GM12864 (cell line): Measurements from ENCODE around the gene RIOK1.
"Not testable (repeated sequence)": the region's sequence is repeated elsewhere in the genome, so short reads cannot be mapped to it uniquely, and the experiment has no call there.

Source experiments
- DNase-seq: peaks from one replicate; pipeline ENCODE4 v3.0.0-alpha.2; 2011; ENCODE audit warnings: low read depth
- H3K4me3 ChIP-seq: 2 replicates; pipeline ENCODE4 v1.5.1; 2011; ENCODE audit warnings: mild to moderate bottlenecking, low read depth, low read length, control low read depth
- CTCF ChIP-seq: IDR thresholded peaks from 2 replicates; pipeline ENCODE4 v1.5.1; 2011; ENCODE audit warnings: low read depth, mild to moderate bottlenecking, moderate library complexity, low read length, control low read depth, inconsistent platforms; ENCODE audit errors: missing control alignments

The RIOK1 gene

GRCh38 chr6:7448232-7448631, 58.6 kb downstream of the RIOK1 start:
- H3K4me3 ChIP-seq: no peak overlapping the region
- no peak for DNase-seq
- TF ChIP-seq CTCF: no peak

GRCh38 chr6:7449018-7449417, 59.4 kb downstream of the RIOK1 start:
- TF ChIP-seq CTCF: no peak
- no peak for DNase-seq
- H3K4me3 ChIP-seq: no peak overlapping the region

DNA sequence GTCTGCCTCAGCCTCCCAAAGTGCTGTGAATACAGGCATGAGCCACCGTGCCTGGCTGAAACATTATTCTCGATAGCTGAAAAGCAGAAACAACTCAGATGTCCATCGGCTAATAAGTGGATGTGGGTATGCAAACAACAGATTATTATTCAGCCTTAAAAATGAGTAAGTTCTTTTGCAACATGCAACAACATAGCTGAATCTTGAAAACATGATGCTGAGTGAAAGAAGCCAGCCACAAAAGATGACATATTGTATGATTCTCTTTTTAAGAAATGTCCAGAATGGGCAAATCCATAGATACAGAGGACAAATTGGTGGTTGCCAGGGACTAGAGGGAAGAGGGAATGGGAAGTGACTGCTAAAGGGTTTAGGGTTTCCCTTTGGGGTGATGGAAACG, 61.7 kb downstream of the RIOK1 start:
- H3K4me3 ChIP-seq: no peak overlapping the region
- no peak for TF ChIP-seq CTCF
- no peak for DNase-seq

DNA sequence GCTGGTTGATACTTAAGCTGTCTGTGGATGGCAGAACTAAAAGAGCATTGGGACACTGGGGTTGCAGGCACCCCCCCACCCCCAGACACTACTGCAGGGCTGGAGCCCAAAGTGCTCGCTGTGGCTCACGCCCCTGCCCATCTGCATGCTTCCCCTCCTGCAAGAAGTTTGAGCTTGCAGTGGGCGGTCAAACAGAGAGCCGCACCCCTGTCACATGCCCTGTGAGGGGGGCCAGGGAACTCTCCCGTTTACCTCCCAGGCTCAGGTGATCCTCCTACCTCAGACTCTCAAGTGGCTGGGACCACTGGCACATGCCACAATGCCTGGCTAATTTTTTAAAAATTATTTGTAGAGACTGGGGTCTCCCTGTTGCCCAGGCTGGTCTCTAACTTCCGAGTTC, 63.3 kb downstream of the RIOK1 start:
- H3K4me3 ChIP-seq: no peak overlapping the region
- TF ChIP-seq CTCF: no peak
- DNase-seq: no peak

DNA sequence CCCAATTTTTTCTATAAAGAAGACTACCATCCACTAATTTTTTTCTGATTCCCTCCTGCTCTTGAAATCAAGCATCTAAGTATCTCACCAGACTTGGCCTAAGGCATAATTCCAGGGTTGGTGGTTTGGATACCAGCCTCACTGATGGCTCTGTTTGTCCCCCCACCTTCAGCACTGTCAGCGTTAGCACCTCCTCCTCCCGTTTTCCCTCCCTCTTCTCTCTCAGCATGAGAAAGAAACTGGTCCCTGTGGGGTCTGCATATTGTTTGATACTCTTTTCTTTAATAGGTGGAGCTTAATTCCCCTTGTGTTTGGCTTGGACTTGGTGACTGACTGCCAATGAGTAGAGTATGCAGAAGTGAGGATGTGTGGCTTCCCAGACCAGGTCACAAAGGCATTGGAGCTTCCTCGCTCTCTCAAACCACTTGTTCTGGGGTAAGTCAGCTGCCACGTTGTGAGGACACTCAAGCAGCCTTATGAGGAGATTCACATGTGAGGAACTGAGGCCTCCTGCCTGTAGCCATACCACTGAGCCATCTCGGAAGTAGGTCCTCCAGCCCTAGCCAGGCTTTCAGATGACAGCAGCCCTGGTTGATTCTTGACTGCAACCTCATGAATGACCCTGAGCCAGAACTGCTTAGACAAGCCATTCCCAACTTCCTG, 65.2 kb downstream of the RIOK1 start:
- no peak for DNase-seq
- no peak for TF ChIP-seq CTCF
- no peak overlapping the region for H3K4me3 ChIP-seq

GRCh38 chr6:7456302-7456701, 66.7 kb downstream of the RIOK1 start:
- DNase-seq, H3K4me3 ChIP-seq: not testable (repeated sequence)

DNA sequence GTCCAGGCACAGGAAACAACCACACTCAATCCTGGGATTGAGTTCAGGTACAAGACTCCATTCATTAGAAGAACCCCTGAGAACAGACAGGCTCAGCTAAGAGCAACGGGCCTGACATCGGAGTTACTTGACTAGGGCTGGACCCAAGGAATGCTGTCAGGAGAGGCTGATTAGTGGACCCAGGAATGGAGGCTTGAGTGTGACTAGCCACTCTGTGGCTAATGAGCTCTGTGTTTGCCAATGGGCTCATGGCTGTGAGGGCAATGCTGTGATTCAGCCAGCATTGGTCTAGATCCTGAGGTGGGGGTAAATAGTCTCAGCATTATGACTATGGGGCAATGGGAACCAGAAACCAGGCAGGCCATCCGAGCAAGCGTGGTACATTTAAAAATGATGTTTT, 71.8 kb downstream of the RIOK1 start:
- TF ChIP-seq CTCF: no peak
- H3K4me3 ChIP-seq: no peak overlapping the region
- DNase-seq: no peak
